ENCODE data around the gene SCUBE1.

SCUBE1 gene

DNA sequence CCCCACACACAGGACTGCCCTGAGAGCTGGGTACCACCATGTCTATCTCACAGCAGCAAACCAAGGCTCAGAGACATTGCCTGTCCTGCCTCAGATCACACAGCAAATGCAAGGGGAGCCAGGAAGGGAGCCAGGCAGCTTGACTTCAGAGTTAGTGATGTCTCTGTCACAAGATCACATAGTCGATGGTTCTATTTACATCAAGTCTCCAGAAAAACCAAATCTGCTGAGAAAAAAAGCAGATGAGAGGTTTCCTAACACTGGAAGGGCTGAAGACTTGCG lies 16.1 kb downstream of the SCUBE1 start:
- no peak overlapping the region for H3K27ac ChIP-seq
- TF ChIP-seq, protein P1, sequence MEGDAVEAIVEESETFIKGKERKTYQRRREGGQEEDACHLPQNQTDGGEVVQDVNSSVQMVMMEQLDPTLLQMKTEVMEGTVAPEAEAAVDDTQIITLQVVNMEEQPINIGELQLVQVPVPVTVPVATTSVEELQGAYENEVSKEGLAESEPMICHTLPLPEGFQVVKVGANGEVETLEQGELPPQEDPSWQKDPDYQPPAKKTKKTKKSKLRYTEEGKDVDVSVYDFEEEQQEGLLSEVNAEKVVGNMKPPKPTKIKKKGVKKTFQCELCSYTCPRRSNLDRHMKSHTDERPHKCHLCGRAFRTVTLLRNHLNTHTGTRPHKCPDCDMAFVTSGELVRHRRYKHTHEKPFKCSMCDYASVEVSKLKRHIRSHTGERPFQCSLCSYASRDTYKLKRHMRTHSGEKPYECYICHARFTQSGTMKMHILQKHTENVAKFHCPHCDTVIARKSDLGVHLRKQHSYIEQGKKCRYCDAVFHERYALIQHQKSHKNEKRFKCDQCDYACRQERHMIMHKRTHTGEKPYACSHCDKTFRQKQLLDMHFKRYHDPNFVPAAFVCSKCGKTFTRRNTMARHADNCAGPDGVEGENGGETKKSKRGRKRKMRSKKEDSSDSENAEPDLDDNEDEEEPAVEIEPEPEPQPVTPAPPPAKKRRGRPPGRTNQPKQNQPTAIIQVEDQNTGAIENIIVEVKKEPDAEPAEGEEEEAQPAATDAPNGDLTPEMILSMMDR (IDR thresholded peaks at IDR 0.05): no peak
- peaks cover 16% of the 10 kb centered on the region for H3K27me3 ChIP-seq
- H3K36me3 ChIP-seq: no peaks in the 10 kb centered on the region
- no peak overlapping the region for H3K4me3 ChIP-seq (ENCODE audit: low read depth in 1 of 2, low read length in 1 of 2)
- no peaks in the 10 kb centered on the region for H3K9me3 ChIP-seq
- no peaks in the 10 kb centered on the region for H3K4me1 ChIP-seq (ENCODE audit: control insufficient read depth in 1 of 2, insufficient read depth in 1 of 2, low read depth in 1 of 2, low read length in 1 of 2)

DNA sequence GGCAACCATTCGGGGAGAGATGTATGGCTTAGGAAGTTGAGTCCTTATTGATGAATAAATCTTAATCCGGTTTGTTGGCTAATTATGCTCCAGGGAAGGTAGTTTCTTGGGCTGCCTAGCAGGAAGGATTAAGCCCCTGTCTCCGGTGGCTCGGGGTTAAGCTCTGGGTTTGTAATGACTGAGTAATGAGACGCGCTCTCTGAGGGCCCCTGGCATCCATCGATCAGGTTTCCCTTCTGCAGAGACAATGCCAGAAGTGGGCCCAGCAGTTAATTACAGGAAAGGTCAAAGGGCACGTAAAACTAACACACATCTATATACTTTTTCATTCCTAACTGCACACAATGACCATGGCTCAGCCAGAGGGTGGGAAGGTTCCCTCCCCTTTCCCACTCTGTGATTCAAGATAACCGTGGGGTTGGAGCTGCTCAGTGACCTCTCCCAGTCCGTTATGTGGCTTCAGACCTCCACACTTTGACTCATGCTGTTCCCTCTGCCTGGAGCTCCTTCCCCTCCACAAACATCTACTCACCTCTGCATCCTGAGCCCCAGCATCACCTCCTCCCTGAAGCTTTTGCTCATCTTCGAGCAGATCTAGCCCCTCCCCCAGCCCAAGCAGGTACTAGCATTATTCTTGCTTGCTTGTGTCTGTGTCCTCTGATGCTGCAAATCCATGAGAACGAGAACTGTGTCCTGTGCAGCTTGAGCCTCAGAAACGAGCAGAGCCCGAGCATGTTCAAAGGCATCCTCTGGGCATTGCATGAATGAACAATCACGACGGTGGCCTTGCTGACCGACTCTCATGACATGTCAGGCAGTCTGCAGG lies 16.6 kb downstream of the SCUBE1 start:
- Histone ChIP-seq H3K27me3 (peaks cover 16% of the 10 kb centered on the region), H3K27ac (no peak overlapping the region), H3K4me1 (ENCODE audit: control insufficient read depth in 1 of 2, insufficient read depth in 1 of 2, low read depth in 1 of 2, low read length in 1 of 2) (no peaks in the 10 kb centered on the region), H3K9me3 (no peaks in the 10 kb centered on the region), H3K4me3 (ENCODE audit: low read depth in 1 of 2, low read length in 1 of 2) (no peak overlapping the region), H3K36me3 (no peaks in the 10 kb centered on the region)
- TF ChIP-seq, protein P1 (IDR thresholded peaks at IDR 0.05): no peak

DNA sequence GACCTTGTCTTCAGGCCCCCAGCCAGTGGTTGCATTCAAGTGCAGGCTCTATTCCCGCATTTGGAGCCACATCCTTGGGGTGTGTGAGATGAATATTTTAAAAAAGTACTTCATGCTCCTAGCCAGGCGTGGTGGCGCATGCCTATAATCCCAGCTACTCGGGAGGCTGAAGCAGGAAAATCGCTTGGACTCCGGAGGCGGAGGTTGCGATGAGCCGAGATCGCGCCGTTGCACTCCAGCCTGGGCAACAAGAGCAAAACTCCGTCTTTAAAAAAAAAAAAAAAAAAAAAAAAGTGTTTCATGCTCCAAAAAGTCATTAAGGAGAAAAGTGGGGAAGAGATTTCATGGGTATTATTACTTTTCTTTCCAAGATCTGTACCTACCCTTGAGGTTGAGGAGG lies 18.0 kb downstream of the SCUBE1 start:
- H3K4me1 ChIP-seq (ENCODE audit: control insufficient read depth in 1 of 2, insufficient read depth in 1 of 2, low read depth in 1 of 2, low read length in 1 of 2): no peaks in the 10 kb centered on the region
- H3K27ac ChIP-seq: no peak overlapping the region

DNA sequence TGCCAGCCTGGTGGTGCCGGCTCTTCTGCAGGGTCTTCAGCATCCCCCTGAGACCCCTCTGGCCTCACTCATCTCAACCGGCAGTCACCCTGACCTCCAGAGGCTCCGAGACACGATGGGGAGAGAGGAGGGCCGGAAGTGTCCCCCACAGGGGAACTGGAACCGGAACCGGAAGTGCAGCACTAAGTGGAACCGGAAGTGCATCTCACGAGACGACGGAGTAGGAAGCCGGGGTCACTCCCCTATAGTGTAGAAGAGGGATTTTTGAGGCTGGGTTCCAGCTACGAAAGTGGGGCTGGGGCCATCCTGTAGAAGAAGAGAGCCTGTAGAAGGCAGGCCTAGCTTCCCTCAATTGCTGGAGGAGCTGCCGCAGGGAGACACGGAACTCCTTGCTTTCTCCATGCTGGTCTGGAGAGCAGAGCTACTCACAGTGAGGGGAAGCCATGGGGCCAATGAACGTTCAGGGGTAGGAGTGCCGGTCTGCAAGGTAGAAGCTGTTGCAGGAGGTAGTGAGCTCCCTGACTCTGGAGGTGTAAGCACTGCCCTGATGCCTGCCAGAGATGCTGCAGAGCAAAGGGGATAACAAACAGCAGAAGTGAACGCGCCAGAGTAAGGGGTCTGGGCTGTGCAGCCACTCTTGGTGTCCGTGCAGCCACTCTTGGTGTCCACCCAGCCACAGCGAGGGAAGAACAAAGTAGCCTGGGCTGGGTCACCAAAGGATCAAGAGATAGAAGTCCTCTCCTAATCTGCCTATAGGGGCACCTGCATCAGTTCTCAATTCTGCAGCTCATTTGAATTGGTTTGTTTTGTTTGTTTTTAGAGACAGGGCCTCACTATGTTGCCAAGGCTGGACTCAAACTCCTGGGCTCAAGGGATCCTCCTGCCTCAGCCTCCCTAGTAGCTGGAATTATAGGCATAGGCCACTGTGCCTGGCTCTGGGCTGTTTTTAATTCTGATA lies 21.9 kb downstream of the SCUBE1 start:
- Histone ChIP-seq H3K27me3 (peaks cover 16% of the 10 kb centered on the region), H3K4me3 (ENCODE audit: low read depth in 1 of 2, low read length in 1 of 2) (no peak overlapping the region), H3K9me3 (no peaks in the 10 kb centered on the region), H3K4me1 (ENCODE audit: control insufficient read depth in 1 of 2, insufficient read depth in 1 of 2, low read depth in 1 of 2, low read length in 1 of 2) (no peaks in the 10 kb centered on the region), H3K27ac (no peak overlapping the region), H3K36me3 (no peaks in the 10 kb centered on the region)
- TF ChIP-seq, protein P1 (IDR thresholded peaks at IDR 0.05): no peak

More for the DNA sequence above, 18.0 kb downstream of the SCUBE1 start:
- Histone ChIP-seq H3K36me3 (no peaks in the 10 kb centered on the region), H3K4me3 (ENCODE audit: low read depth in 1 of 2, low read length in 1 of 2) (no peak overlapping the region), H3K27me3 (peaks cover 16% of the 10 kb centered on the region), H3K9me3 (no peaks in the 10 kb centered on the region)
- TF ChIP-seq, protein P1 (IDR thresholded peaks at IDR 0.05): no peak

DNA sequence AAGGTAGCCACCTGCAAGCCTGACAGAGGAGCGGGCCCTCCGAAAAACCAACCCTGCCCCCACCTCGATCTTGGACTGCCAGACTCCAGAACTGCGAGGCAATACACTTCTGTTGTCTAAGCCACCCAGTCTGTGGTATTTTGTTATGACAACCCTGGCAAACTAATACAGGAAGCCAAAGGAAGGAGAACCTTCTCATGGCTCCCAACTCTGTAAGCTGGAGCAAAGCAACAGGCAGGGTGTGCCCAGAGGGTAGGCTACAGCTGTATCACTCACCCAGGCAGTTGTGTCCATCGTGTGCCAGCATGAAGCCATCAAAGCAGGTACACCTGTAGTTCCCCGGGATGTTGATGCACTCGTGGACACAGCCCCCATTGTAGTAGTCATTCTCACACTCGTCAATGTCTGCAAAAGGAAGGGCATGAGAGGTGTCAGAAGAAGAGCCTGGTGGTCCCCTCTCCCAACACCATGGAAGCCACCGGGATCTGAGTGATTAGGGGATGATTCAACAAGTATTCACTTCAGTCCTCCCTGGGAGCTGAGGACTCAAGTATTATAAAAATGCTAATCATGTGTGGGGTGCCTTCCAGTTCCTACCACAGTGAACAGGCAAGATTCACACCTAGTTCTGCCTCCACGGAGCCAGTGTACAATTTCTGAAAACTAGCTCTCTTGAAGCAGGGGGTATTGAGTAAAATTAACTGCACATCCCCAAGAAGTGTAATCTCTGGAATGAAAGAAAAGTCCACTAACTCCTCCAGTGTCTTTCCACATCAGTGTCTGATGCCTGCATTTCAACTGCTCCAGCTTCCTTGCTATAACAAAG lies 23.3 kb downstream of the SCUBE1 start:
- Histone ChIP-seq H3K27me3 (peaks cover 16% of the 10 kb centered on the region), H3K27ac (no peak overlapping the region), H3K4me3 (ENCODE audit: low read depth in 1 of 2, low read length in 1 of 2) (no peak overlapping the region), H3K36me3 (no peaks in the 10 kb centered on the region), H3K4me1 (ENCODE audit: control insufficient read depth in 1 of 2, insufficient read depth in 1 of 2, low read depth in 1 of 2, low read length in 1 of 2) (no peaks in the 10 kb centered on the region), H3K9me3 (no peaks in the 10 kb centered on the region)
- TF ChIP-seq, protein P1 (IDR thresholded peaks at IDR 0.05): no peak
